K562 (cell line): ENCODE results near the gene ZNF891. TPM values are rescaled to one million over a fixed set of nuclear protein-coding genes. Genes with fewer than 3 reads are reported as not detected.

Experiments used
- CHD7 ChIP-seq: fragments of 200-600 bp; sonication (generic); IDR thresholded peaks from one replicate; pipeline ENCODE4 v1.6.1; 2012; ENCODE audit warnings: mild to moderate bottlenecking, low read depth, low read length, inconsistent platforms
- EP400 ChIP-seq: fragments of 450-650 bp; IDR thresholded peaks from 2 replicates; pipeline ENCODE4 v1.6.1; 2017; ENCODE audit warnings: antibody characterized with exemption, mild to moderate bottlenecking, moderate library complexity
- NKRF ChIP-seq: fragments of 450-650 bp; IDR thresholded peaks from 2 replicates; pipeline ENCODE4 v1.6.1; 2016; ENCODE audit warnings: borderline replicate concordance
- TCF7L2 ChIP-seq: fragments of 150-350 bp; IDR thresholded peaks from 2 replicates; pipeline ENCODE4 v1.6.1; 2016; ENCODE audit warnings: low read depth, mild to moderate bottlenecking, low read length, moderate library complexity
- THRB ChIP-seq: fragments of 450-650 bp; formaldehyde crosslinking; conservative IDR thresholded peaks from 2 replicates; pipeline ENCODE4 v1.4.0; 2022; ENCODE audit warnings: mild to moderate bottlenecking, missing genetic modification characterization
- ZMIZ1 ChIP-seq, 2 experiments: fragments of 150-350 bp in 1 of 2; IDR thresholded peaks; 2 replicates each; pipeline ENCODE4 v1.6.1; 2012 to 2016; ENCODE audit warnings: low read depth in 2 of 2, low read length in 2 of 2, mild to moderate bottlenecking in 1 of 2, moderate library complexity in 1 of 2
- ZNF140 ChIP-seq: fragments of 250-450 bp; sonication (Bioruptor Pico); IDR thresholded peaks from 2 replicates; pipeline ENCODE4 v1.8.0; 2021; ENCODE audit warnings: moderate library complexity, mild to moderate bottlenecking, inconsistent platforms
- polyA plus RNA-seq, 8 experiments: library from polyadenylated mRNA; depleted of rRNA in 4 of 8; stranded (reverse) in 5 of 8; unstranded in 3 of 8; fragments of >200 nt; fragmentation: Nextera tagmentation in 2 of 8; fragmentation: Illumina TruSeq in 1 of 8; extraction: Ambion mirVana in 2 of 8; extraction: Trizol in 1 of 8; gene quantifications; 2 replicates each; pipeline versions ENCODE4 v1.2.1 to v1.2.3, GENCODE V29; 2011 to 2014; ENCODE audit warnings: inconsistent platforms in 1 of 8, missing spikeins in 1 of 8
- total RNA-seq, 7 experiments: library from RNA; depleted of rRNA in 6 of 7; stranded (reverse); fragments of >200 nt in 6 of 7; fragmentation: Illumina TruSeq in 2 of 7; extraction: Trizol in 2 of 7; gene quantifications; 2 replicates each; pipeline versions ENCODE4 v1.2.1 to v1.2.3, GENCODE V29; 2011 to 2021; ENCODE audit warnings: low replicate concordance in 1 of 7

The ZNF891 gene
- total and polyA plus RNA-seq, 9 of the 15 experiments (the other 6 are each of a cell fraction or from before 2014, with no cell fraction given): 0.41 to 2.0 (median 1.3) TPM

- no peak for TF ChIP-seq ZMIZ1 (IDR thresholded peaks at IDR 0.05; ENCODE audit: low read depth in 2 of 2, low read length in 2 of 2)
- peak; percentile 54; the same call in 1 of the 2 replicates for TF ChIP-seq NKRF
- no peak for TF ChIP-seq ZNF140 (CRISPR knock-in tag)
- no peak for TF ChIP-seq CHD7
- peak; percentile 55; the same call in 1 of the 2 replicates for TF ChIP-seq EP400
- TF ChIP-seq THRB (CRISPR knock-in tag): 0 out of 2 replicates have a peak, but pooled peaks have one; percentile 24
- TF ChIP-seq TCF7L2: no peak
These were observed at the start of gene ZNF891, which contains the start of gene ZNF10 (continued) for GRCh38 chr12:133130038-133130807.
